ENCODE data around the gene GNAT1. TPM values are rescaled to one million over a fixed set of nuclear protein-coding genes. Genes with fewer than 3 reads are reported as not detected.

GNAT1 gene
- total RNA-seq, 1 donor from 2014 or later, result not detected

DNA sequence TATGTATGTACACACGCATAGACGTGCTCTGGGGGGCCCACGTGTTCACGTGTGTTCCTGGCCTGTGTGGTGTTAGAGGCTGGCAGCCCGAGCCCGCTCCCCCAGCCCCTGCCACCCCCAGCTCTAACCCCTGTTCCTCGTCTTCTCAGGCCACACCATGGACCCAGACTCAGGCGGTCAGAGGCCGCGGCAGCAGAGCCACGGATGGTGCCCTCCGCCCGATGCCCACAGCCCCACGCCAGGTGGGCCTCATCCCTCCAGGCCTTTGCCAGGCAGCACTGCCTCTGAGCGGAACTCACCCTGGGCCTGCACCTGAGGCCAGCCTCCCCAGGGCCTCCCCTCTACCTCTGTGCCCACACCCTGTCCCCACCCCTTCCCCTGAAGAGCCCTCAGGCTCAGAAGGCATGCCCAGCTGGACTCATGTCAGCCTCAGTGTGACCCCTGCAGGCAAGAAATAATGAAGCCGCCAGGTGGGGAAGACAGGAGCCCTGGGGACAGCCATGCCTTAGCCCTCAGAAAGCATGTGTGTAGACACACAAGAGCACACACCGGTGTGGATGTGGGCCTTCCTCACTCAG, 16.4 kb upstream of the GNAT1 start:
- Mint-ChIP-seq H3K4me3 (no peak overlapping the region), H3K4me1 (no peaks in the 10 kb centered on the region), H3K36me3 (ENCODE audit: low read depth) (no peaks in the 10 kb centered on the region), H3K27me3 (ENCODE audit: low read depth) (no peaks in the 10 kb centered on the region), H3K27ac (ENCODE audit: unreplicated experiment) (no peak overlapping the region), H3K9me3 (no peaks in the 10 kb centered on the region)
- TF ChIP-seq, protein P1, sequence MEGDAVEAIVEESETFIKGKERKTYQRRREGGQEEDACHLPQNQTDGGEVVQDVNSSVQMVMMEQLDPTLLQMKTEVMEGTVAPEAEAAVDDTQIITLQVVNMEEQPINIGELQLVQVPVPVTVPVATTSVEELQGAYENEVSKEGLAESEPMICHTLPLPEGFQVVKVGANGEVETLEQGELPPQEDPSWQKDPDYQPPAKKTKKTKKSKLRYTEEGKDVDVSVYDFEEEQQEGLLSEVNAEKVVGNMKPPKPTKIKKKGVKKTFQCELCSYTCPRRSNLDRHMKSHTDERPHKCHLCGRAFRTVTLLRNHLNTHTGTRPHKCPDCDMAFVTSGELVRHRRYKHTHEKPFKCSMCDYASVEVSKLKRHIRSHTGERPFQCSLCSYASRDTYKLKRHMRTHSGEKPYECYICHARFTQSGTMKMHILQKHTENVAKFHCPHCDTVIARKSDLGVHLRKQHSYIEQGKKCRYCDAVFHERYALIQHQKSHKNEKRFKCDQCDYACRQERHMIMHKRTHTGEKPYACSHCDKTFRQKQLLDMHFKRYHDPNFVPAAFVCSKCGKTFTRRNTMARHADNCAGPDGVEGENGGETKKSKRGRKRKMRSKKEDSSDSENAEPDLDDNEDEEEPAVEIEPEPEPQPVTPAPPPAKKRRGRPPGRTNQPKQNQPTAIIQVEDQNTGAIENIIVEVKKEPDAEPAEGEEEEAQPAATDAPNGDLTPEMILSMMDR (conservative IDR thresholded peaks at IDR 0.05), result no peak
- DNase-seq (ENCODE audit: low read depth, low spot score), result no peak

DNA sequence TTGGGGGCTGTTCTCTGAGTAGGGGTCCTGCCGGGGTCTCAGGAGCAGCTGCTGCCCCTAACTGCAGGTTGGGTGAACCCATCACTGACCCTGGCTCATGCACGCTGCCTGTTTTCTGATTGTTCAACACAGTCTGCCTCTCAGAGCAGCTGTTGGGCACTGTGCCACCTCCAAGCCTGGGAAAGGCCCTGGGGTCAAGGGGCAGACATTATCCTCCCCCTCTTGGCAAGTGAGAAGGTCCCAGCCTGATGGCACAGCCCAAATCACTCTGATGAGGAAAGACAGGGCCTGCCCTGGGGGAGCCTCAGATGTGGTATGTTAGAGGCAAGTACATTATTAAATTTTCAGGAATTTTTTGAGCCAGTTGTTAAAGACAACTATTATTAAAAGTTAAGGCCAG, 14.1 kb upstream of the GNAT1 start:
- Mint-ChIP-seq H3K27me3 (ENCODE audit: low read depth) (no peaks in the 10 kb centered on the region), H3K27ac (ENCODE audit: unreplicated experiment) (no peak overlapping the region), H3K36me3 (ENCODE audit: low read depth) (no peaks in the 10 kb centered on the region)

DNA sequence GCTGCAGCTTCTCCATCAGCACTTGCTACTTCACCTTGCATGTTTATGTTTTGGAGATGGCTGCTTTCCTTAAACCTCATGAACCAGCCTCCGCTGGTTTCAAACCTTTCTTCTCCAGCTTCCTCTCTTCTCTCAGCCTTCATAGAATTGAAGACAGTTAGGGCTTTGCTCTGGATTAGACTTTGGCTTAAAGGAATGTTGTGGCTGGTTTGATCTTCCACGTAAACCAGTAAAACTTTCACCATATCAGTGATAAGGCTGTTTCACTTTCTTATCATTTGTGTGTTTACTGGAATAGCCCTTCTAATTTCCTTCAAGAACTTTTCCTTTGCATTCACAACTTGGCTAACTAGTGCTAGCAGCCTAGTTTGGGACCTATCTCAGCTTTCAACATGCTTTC, 11.7 kb upstream of the GNAT1 start:
- TF ChIP-seq, protein P1 (conservative IDR thresholded peaks at IDR 0.05), result no peak
- no peak overlapping the region for H3K27ac Mint-ChIP-seq (ENCODE audit: unreplicated experiment)
- H3K4me1 Mint-ChIP-seq, result no peaks in the 10 kb centered on the region
- no peak for DNase-seq (ENCODE audit: low read depth, low spot score)
- H3K36me3 Mint-ChIP-seq (ENCODE audit: low read depth), result no peaks in the 10 kb centered on the region
- no peaks in the 10 kb centered on the region for H3K9me3 Mint-ChIP-seq
- no peaks in the 10 kb centered on the region for H3K27me3 Mint-ChIP-seq (ENCODE audit: low read depth)
- H3K4me3 Mint-ChIP-seq, result no peak overlapping the region

More for the DNA sequence above, 14.1 kb upstream of the GNAT1 start:
- no peak overlapping the region for H3K4me3 Mint-ChIP-seq
- H3K9me3 Mint-ChIP-seq, result no peaks in the 10 kb centered on the region
- TF ChIP-seq, protein P1 (conservative IDR thresholded peaks at IDR 0.05), result no peak
- DNase-seq (ENCODE audit: low read depth, low spot score), result no peak
- H3K4me1 Mint-ChIP-seq, result no peaks in the 10 kb centered on the region

DNA sequence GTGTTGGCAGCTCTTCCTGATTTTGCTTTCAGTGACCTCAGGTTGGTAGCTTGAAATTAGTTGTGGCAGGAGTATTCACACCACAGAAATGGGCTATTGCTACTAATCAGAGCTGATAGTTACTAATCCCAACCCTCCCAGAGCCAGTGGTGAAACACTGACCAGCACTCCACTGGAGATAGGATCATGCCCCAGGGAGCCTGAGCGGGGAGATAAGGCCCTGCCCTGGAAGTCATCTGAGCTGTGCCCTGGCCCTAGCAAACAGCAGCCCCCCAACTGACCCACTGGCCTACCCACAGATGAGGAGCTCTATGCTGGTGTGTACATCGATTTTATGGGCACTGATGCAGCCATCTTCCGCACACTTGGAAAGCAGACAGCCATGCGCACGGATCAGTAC, 9.4 kb upstream of the GNAT1 start:
- Mint-ChIP-seq H3K4me1 (no peaks in the 10 kb centered on the region), H3K27ac (ENCODE audit: unreplicated experiment) (peak overlapping the region; percentile 75), H3K4me3 (no peak overlapping the region), H3K9me3 (no peaks in the 10 kb centered on the region), H3K27me3 (ENCODE audit: low read depth) (no peaks in the 10 kb centered on the region), H3K36me3 (ENCODE audit: low read depth) (no peaks in the 10 kb centered on the region)
- TF ChIP-seq, protein P1 (conservative IDR thresholded peaks at IDR 0.05), result no peak
- DNase-seq (ENCODE audit: low read depth, low spot score), result no peak

DNA sequence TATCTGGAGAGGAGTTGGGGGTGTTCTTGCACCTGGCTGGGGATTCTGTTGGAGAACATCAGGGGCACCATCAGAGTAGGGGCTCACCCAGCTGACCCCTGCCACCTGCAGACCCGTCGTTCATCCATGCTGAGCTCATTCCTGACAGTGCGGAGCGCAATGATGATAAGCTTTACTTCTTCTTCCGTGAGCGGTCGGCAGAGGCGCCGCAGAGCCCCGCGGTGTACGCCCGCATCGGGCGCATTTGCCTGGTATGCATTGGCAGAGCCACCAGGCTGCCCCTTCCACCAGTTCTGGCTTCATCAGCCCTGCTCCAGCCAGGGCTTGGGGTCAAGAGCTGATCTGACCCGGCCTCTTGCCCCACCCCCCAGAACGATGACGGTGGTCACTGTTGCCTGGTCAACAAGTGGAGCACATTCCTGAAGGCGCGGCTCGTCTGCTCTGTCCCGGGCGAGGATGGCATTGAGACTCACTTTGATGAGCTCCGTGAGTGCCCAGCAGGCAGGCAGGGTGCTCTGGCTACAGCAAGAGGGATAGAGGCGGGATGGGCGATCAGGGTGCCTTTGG, 8.8 kb upstream of the GNAT1 start:
- Mint-ChIP-seq H3K27me3 (ENCODE audit: low read depth) (no peaks in the 10 kb centered on the region), H3K36me3 (ENCODE audit: low read depth) (no peaks in the 10 kb centered on the region), H3K27ac (ENCODE audit: unreplicated experiment) (no peak overlapping the region)

More for the DNA sequence above, 8.8 kb upstream of the GNAT1 start:
- no peak overlapping the region for H3K4me3 Mint-ChIP-seq
- no peak for DNase-seq (ENCODE audit: low read depth, low spot score)
- no peaks in the 10 kb centered on the region for H3K9me3 Mint-ChIP-seq
- no peaks in the 10 kb centered on the region for H3K4me1 Mint-ChIP-seq
- TF ChIP-seq, protein P1 (conservative IDR thresholded peaks at IDR 0.05), result no peak

Measured in neural crest cell (in vitro differentiated cells).